IMR-90 (cell line): ENCODE measurements around the gene PSKH1. TPM values are rescaled to one million over a fixed set of nuclear protein-coding genes. Genes with fewer than 3 reads are reported as not detected.

ENCODE experiments used
- ATAC-seq: fragments of 200-7000 bp; cut with Tn5 transposase; 2 replicates; pipeline ENCODE4 v1.9.1; 2020; ENCODE audit warnings: low read depth, mild to moderate bottlenecking, moderate library complexity
- BruUV-seq: library from RNA; stranded (reverse); fragments of 400-500 nt; replicated peaks from 2 replicates; lab custom pipeline; 2021; lab: Mats Ljungman, UMichigan
- CTCF ChIA-PET: fragments of 300-600 bp; formaldehyde crosslinking; extraction: SDS; loops from one replicate; lab custom pipeline; 2021; ENCODE audit warnings: antibody characterized with exemption; lab: Yijun Ruan, JAX
- POLR2A ChIA-PET: fragments of 300-600 bp; sonication (Branson Sonifier 250); formaldehyde crosslinking; loops from one replicate; lab custom pipeline; 2022; ENCODE audit warnings: antibody characterized with exemption; ENCODE audit not compliant: unreplicated experiment; lab: Charles Lee
- DNase-seq: peaks from one replicate; pipeline ENCODE4 v3.0.0; 2013
- H2AFZ ChIP-seq: replicated peaks from 2 replicates; pipeline ENCODE3; 2013; ENCODE audit warnings: low read length, mild to moderate bottlenecking; ENCODE audit not compliant: poor library complexity
- H2AK5ac ChIP-seq: 2 replicates; pipeline ENCODE4 v1.6.1; 2013; ENCODE audit warnings: low read depth, low read length, inconsistent platforms
- H2AK9ac ChIP-seq: replicated peaks from 2 replicates; pipeline ENCODE3; 2013; ENCODE audit warnings: mild to moderate bottlenecking, low read depth, low read length, moderate library complexity; ENCODE audit not compliant: poor library complexity
- H2BK120ac ChIP-seq: 2 replicates; pipeline ENCODE4 v1.6.1; 2013; ENCODE audit warnings: low read depth, low read length, inconsistent platforms
- H2BK15ac ChIP-seq: 3 replicates; pipeline ENCODE4 v1.6.1; 2013; ENCODE audit warnings: low read depth, low read length, inconsistent platforms
- H2BK20ac ChIP-seq: 2 replicates; pipeline ENCODE4 v1.6.1; 2013; ENCODE audit warnings: low read depth, mild to moderate bottlenecking, inconsistent platforms, low read length, moderate library complexity
- H2BK5ac ChIP-seq: 2 replicates; pipeline ENCODE4 v1.6.1; 2013; ENCODE audit warnings: mild to moderate bottlenecking, low read depth, low read length, inconsistent platforms; ENCODE audit not compliant: poor library complexity, severe bottlenecking
- H3K14ac ChIP-seq: replicated peaks from 2 replicates; pipeline ENCODE4 v1.6.1; 2013; ENCODE audit warnings: low read depth, low read length, inconsistent platforms
- H3K18ac ChIP-seq: 2 replicates; pipeline ENCODE4 v1.6.1; 2013; ENCODE audit warnings: low read depth, low read length, control low read depth
- H3K23ac ChIP-seq: 2 replicates; pipeline ENCODE4 v1.6.1; 2013; ENCODE audit warnings: low read depth, low read length, inconsistent platforms
- H3K27ac ChIP-seq: 2 replicates; pipeline ENCODE4 v1.5.1; 2013; ENCODE audit warnings: mild to moderate bottlenecking, control low read depth, low read length; ENCODE audit not compliant: insufficient read depth
- H3K27me3 ChIP-seq: 2 replicates; pipeline ENCODE4 v1.6.1; 2013; ENCODE audit warnings: low read length; ENCODE audit not compliant: control insufficient read depth, insufficient read depth
- H3K36me3 ChIP-seq: 2 replicates; pipeline ENCODE4 v1.6.1; 2013; ENCODE audit warnings: low read length, mixed read lengths; ENCODE audit not compliant: control insufficient read depth, insufficient read depth
- H3K4ac ChIP-seq: 2 replicates; pipeline ENCODE4 v1.6.1; 2013; ENCODE audit warnings: low read depth, low read length, inconsistent platforms
- H3K4me1 ChIP-seq: 2 replicates; pipeline ENCODE4 v1.6.1; 2013; ENCODE audit warnings: low read length, mixed read lengths; ENCODE audit not compliant: control insufficient read depth, insufficient read depth
- H3K4me2 ChIP-seq: 2 replicates; pipeline ENCODE4 v1.6.1; 2013; ENCODE audit warnings: low read depth, mild to moderate bottlenecking, control low read depth, low read length, moderate library complexity
- H3K4me3 ChIP-seq: 2 replicates; pipeline ENCODE4 v1.5.1; 2013; ENCODE audit warnings: low read depth, mild to moderate bottlenecking, control low read depth, low read length, moderate library complexity; ENCODE audit not compliant: insufficient read depth
- H3K56ac ChIP-seq: 2 replicates; pipeline ENCODE4 v1.6.1; 2013; ENCODE audit warnings: low read length, inconsistent platforms; ENCODE audit not compliant: insufficient read depth; ENCODE audit errors: extremely low read depth
- H3K79me1 ChIP-seq, 2 experiments: 2 replicates each; pipeline ENCODE4 v1.6.1; 2013; ENCODE audit warnings: low read length in 2 of 2, inconsistent platforms in 1 of 2, low read depth in 1 of 2
- H3K9ac ChIP-seq: 2 replicates; pipeline ENCODE4 v1.6.1; 2013; ENCODE audit warnings: low read depth, low read length, control low read depth
- H3K9me1 ChIP-seq: 2 replicates; pipeline ENCODE4 v1.6.1; 2013; ENCODE audit warnings: low read length, inconsistent platforms; ENCODE audit not compliant: insufficient read depth
- H3K9me3 ChIP-seq: 2 replicates; pipeline ENCODE4 v1.6.1; 2013; ENCODE audit warnings: low read length; ENCODE audit not compliant: control insufficient read depth, insufficient read depth
- H4K20me1 ChIP-seq: 2 replicates; pipeline ENCODE4 v1.6.1; 2013; ENCODE audit warnings: low read length, inconsistent platforms; ENCODE audit not compliant: insufficient read depth
- H4K5ac ChIP-seq: 2 replicates; pipeline ENCODE4 v1.6.1; 2013; ENCODE audit warnings: mild to moderate bottlenecking, low read depth, low read length, control low read depth
- H4K8ac ChIP-seq, 2 experiments: 2 replicates each; pipeline ENCODE4 v1.6.1; 2013; ENCODE audit warnings: low read depth in 2 of 2, low read length in 2 of 2, control low read depth in 1 of 2, inconsistent platforms in 1 of 2
- H4K91ac ChIP-seq: 2 replicates; pipeline ENCODE4 v1.6.1; 2013; ENCODE audit warnings: low read depth, low read length, inconsistent platforms; ENCODE audit not compliant: insufficient read depth
- BHLHE40 ChIP-seq: fragments of 150-350 bp; IDR thresholded peaks from 2 replicates; pipeline ENCODE4 v1.6.1; 2016; ENCODE audit warnings: mild to moderate bottlenecking, low read depth, low read length
- CEBPB ChIP-seq: IDR thresholded peaks from 2 replicates; pipeline ENCODE4 v1.6.1; 2012; ENCODE audit warnings: low read depth, low read length, improper control_type of control experiment
- CHD1 ChIP-seq: IDR thresholded peaks from 2 replicates; pipeline ENCODE4 v1.6.1; 2012; ENCODE audit warnings: low read depth, low read length, improper control_type of control experiment
- CTCF ChIP-seq: conservative IDR thresholded peaks from 2 replicates; pipeline ENCODE4 v1.5.1; 2012; ENCODE audit warnings: mild to moderate bottlenecking, low read depth, low read length, improper control_type of control experiment
- FOS ChIP-seq: fragments of 150-350 bp; IDR thresholded peaks from 2 replicates; pipeline ENCODE4 v1.6.1; 2016; ENCODE audit warnings: low read depth, low read length
- MAFK ChIP-seq: IDR thresholded peaks from 2 replicates; pipeline ENCODE4 v1.6.1; 2012; ENCODE audit warnings: low read depth, low read length, improper control_type of control experiment
- MAZ ChIP-seq: IDR thresholded peaks from 2 replicates; pipeline ENCODE4 v1.6.1; 2012; ENCODE audit warnings: low read depth, mild to moderate bottlenecking, low read length, improper control_type of control experiment, moderate library complexity, borderline replicate concordance
- MXI1 ChIP-seq: IDR thresholded peaks from 2 replicates; pipeline ENCODE4 v1.6.1; 2012; ENCODE audit warnings: low read depth, mild to moderate bottlenecking, low read length, moderate library complexity, borderline replicate concordance
- NFE2L2 ChIP-seq: fragments of 150-350 bp; IDR thresholded peaks from 2 replicates; pipeline ENCODE4 v1.6.1; 2016; ENCODE audit warnings: low read depth, mild to moderate bottlenecking, low read length
- POLR2A ChIP-seq: IDR thresholded peaks from 2 replicates; pipeline ENCODE4 v1.6.1; 2012; ENCODE audit warnings: mild to moderate bottlenecking, low read depth, low read length
- RAD21 ChIP-seq: IDR thresholded peaks from 2 replicates; pipeline ENCODE4 v1.6.1; 2012; ENCODE audit warnings: low read length, improper control_type of control experiment
- RCOR1 ChIP-seq: IDR thresholded peaks from 2 replicates; pipeline ENCODE4 v1.6.1; 2012; ENCODE audit warnings: mild to moderate bottlenecking, low read length, improper control_type of control experiment; ENCODE audit not compliant: insufficient replicate concordance
- RFX5 ChIP-seq: IDR thresholded peaks from 2 replicates; pipeline ENCODE4 v1.8.0; 2012; ENCODE audit warnings: low read depth, mild to moderate bottlenecking, low read length, moderate library complexity
- SMC3 ChIP-seq: fragments of 150-350 bp; IDR thresholded peaks from 2 replicates; pipeline ENCODE4 v1.6.1; 2016; ENCODE audit warnings: low read depth, mild to moderate bottlenecking, antibody characterized with exemption, low read length, moderate library complexity
- USF2 ChIP-seq: fragments of 150-350 bp; IDR thresholded peaks from 2 replicates; pipeline ENCODE4 v1.6.1; 2017; ENCODE audit warnings: mild to moderate bottlenecking, antibody characterized with exemption, low read length, low read depth
- WGBS, 2 experiments: methylation state at CpG; one replicate each; pipeline versions ENCODE4 v1.1.5 to v1.1.7; 2013; ENCODE audit warnings: missing lambda C conversion rate in 2 of 2; ENCODE audit not compliant: insufficient read length in 1 of 2; ENCODE audit errors: extremely low coverage in 2 of 2; 5-methylcytosine and 5-hydroxymethylcytosine counted together
- dilution Hi-C: fragments of 300-500 bp; cut with HindIII; formaldehyde crosslinking; loops from one replicate; pipeline ENCODE4 v1.14.3; 2018; ENCODE audit warnings: low sequenced_read_pairs; ENCODE audit not compliant: unreplicated experiment
- in situ Hi-C: fragments of 300-500 bp; cut with MboI; formaldehyde crosslinking; loops from 3 replicates; pipeline ENCODE4 v1.14.3; 2019; ENCODE audit warnings: low sequenced_read_pairs, inconsistent platforms, mixed read lengths
- intact Hi-C: fragments of 100-400 bp; cut with micrococcal nuclease; formaldehyde crosslinking; loops from 2 replicates; pipeline ENCODE4 v1.10.0; 2022
- polyA plus RNA-seq, 3 experiments: library from polyadenylated mRNA; depleted of rRNA; stranded (reverse); fragments of >200 nt; gene quantifications; 2 replicates each; pipeline ENCODE4 v1.2.3, GENCODE V29; 2012; ENCODE audit warnings: low replicate concordance in 1 of 3
- total RNA-seq: library from RNA; depleted of rRNA; stranded (reverse); fragments of >200 nt; gene quantifications from 2 replicates; pipeline ENCODE4 v1.2.3, GENCODE V29; 2012
- TF ChIP-seq, protein P1 (sequence below): fragments of 150-350 bp; IDR thresholded peaks from 2 replicates; pipeline ENCODE4 v1.6.1; 2016; ENCODE audit warnings: low read depth, mild to moderate bottlenecking, low read length, moderate library complexity, borderline replicate concordance

PSKH1 gene
- total and polyA plus RNA-seq, 2 of the 4 experiments (the other 2 are of a cell fraction) = 11.5 to 26.7 TPM

GRCh38 chr16:67888331-67888730 lies 4.7 kb upstream of the PSKH1 start:
- no peaks in the 10 kb centered on the region for H3K9me1 ChIP-seq
- peaks cover 10% of the 10 kb centered on the region for H3K36me3 ChIP-seq
- H3K4ac ChIP-seq = no peak overlapping the region
- no peak overlapping the region for H3K23ac ChIP-seq
- no peak overlapping the region for H3K14ac ChIP-seq
- intact Hi-C loops (no loop called here), in situ Hi-C loops (no loop called here), dilution Hi-C loops (no loop called here)
- no peak overlapping the region for H2AK5ac ChIP-seq
- H2BK20ac ChIP-seq = no peak overlapping the region
- TF ChIP-seq RAD21 (no peak), SMC3 (no peak), CHD1 (no peak), MAFK (no peak), CTCF (no peak), RFX5 (no peak), BHLHE40 (no peak), MAZ (no peak), RCOR1 (no peak), FOS (no peak), NFE2L2 (no peak), POLR2A (no peak), USF2 (no peak), CEBPB (no peak), MXI1 (no peak)
- TF ChIP-seq, protein P1, sequence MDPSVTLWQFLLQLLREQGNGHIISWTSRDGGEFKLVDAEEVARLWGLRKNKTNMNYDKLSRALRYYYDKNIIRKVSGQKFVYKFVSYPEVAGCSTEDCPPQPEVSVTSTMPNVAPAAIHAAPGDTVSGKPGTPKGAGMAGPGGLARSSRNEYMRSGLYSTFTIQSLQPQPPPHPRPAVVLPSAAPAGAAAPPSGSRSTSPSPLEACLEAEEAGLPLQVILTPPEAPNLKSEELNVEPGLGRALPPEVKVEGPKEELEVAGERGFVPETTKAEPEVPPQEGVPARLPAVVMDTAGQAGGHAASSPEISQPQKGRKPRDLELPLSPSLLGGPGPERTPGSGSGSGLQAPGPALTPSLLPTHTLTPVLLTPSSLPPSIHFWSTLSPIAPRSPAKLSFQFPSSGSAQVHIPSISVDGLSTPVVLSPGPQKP = no peak
- H3K18ac ChIP-seq = no peak overlapping the region
- H4K91ac ChIP-seq = no peak overlapping the region
- no peak overlapping the region for H2BK120ac ChIP-seq
- no CpG with 5 or more reads among the region's 3 CpGs for WGBS, 2 experiments
- peaks cover 4% of the 10 kb centered on the region; the same call in 1 of the 2 replicates for H3K4me1 ChIP-seq
- no peak overlapping the region for H2BK15ac ChIP-seq
- H3K9me3 ChIP-seq = no peaks in the 10 kb centered on the region
- H4K5ac ChIP-seq = no peak overlapping the region
- H4K8ac ChIP-seq = no peak overlapping the region
- BruUV-seq = no TSS peak
- ChIA-PET CTCF (no interaction called here), POLR2A (interaction anchor here (0.6 kb wide), 1 partner anchor 9 kb away, joined by 5 read pairs; no protein-coding TSS in a partner anchor)
- H3K56ac ChIP-seq = no peak overlapping the region
- H3K4me2 ChIP-seq = no peak overlapping the region
- H2BK5ac ChIP-seq = no peak overlapping the region
- H3K9ac ChIP-seq = no peak overlapping the region
- no peak for DNase-seq
- peaks cover 19% of the 10 kb centered on the region for H4K20me1 ChIP-seq
- no peak overlapping the region for H3K4me3 ChIP-seq
- no peak overlapping the region for H2AK9ac ChIP-seq
- H2AFZ ChIP-seq = no peak overlapping the region
- ATAC-seq = no peak
- no peaks in the 10 kb centered on the region for H3K27me3 ChIP-seq
- peaks cover 0 to 6% of the 10 kb centered on the region in 2 experiments; a peak in 3 of 4 replicates for H3K79me1 ChIP-seq
- H3K27ac ChIP-seq = no peak overlapping the region
